ENCODE measurements around the gene SLC66A2.

SLC66A2 gene

DNA sequence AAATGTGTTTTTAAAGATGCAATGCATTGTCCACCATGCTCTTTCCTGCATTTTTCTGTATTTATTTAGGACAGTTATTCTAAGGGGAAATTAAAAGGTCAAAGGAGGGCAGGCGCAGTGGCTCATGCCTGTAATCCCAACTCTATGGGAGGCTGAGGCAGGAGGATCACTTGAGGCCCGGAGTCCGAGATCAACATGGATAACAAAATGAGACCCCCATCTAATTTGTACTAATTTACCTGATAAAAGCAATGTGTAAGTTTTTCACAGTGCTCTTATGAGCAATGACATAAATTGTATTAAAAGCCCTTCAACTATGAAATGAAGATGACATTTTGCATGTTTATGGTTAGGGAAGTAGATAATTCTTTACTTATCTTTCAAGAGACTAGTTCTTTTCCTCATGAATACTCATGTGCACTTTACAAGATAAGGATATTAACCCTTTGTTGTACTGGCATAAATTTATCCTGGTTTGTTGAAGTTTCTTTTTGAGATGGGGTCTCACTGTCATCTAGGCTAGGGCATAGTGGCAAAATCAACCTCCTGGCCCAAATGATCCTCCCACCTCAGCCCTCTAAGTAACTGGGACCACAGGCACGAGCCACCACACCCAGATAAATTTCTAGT is 22.7 kb upstream of the SLC66A2 start:
- no peak overlapping the region for H3K4me3 ChIP-seq (ENCODE audit: low read depth in 1 of 2, low read length in 1 of 2)
- no peaks in the 10 kb centered on the region for H3K27me3 ChIP-seq
- no peaks in the 10 kb centered on the region for H3K9me3 ChIP-seq
- H3K36me3 ChIP-seq, result peaks cover 66% of the 10 kb centered on the region
- TF ChIP-seq, protein P1, sequence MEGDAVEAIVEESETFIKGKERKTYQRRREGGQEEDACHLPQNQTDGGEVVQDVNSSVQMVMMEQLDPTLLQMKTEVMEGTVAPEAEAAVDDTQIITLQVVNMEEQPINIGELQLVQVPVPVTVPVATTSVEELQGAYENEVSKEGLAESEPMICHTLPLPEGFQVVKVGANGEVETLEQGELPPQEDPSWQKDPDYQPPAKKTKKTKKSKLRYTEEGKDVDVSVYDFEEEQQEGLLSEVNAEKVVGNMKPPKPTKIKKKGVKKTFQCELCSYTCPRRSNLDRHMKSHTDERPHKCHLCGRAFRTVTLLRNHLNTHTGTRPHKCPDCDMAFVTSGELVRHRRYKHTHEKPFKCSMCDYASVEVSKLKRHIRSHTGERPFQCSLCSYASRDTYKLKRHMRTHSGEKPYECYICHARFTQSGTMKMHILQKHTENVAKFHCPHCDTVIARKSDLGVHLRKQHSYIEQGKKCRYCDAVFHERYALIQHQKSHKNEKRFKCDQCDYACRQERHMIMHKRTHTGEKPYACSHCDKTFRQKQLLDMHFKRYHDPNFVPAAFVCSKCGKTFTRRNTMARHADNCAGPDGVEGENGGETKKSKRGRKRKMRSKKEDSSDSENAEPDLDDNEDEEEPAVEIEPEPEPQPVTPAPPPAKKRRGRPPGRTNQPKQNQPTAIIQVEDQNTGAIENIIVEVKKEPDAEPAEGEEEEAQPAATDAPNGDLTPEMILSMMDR (IDR thresholded peaks at IDR 0.05), result no peak
- H3K27ac ChIP-seq, result no peak overlapping the region
- no peaks in the 10 kb centered on the region for H3K4me1 ChIP-seq (ENCODE audit: control insufficient read depth in 1 of 2, insufficient read depth in 1 of 2, low read depth in 1 of 2, low read length in 1 of 2)

DNA sequence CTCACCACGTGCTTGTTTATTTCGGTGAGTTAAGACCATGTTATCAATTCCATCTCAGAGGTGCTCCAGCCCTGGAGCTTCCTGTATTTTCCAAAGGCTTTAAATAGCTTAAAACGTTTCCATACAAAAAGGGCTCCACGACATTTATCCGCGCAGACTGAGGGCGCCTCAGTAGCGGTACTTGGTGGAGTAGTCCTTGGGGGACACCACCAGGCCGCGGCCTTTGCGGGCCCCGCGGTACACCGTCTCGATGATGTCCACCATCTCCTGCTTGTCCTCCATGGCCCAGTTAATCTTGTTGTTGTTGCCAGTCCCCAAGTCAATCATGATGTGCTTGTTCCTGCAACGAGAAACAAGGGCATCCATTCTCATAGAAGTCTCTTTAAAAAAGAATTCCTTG is 22.1 kb upstream of the SLC66A2 start:
- Histone ChIP-seq H3K9me3 (no peaks in the 10 kb centered on the region), H3K27me3 (no peaks in the 10 kb centered on the region), H3K4me3 (ENCODE audit: low read depth in 1 of 2, low read length in 1 of 2) (no peak overlapping the region), H3K4me1 (ENCODE audit: control insufficient read depth in 1 of 2, insufficient read depth in 1 of 2, low read depth in 1 of 2, low read length in 1 of 2) (no peaks in the 10 kb centered on the region), H3K27ac (no peak overlapping the region), H3K36me3 (peaks cover 64% of the 10 kb centered on the region)
- TF ChIP-seq, protein P1 (IDR thresholded peaks at IDR 0.05), result no peak

DNA sequence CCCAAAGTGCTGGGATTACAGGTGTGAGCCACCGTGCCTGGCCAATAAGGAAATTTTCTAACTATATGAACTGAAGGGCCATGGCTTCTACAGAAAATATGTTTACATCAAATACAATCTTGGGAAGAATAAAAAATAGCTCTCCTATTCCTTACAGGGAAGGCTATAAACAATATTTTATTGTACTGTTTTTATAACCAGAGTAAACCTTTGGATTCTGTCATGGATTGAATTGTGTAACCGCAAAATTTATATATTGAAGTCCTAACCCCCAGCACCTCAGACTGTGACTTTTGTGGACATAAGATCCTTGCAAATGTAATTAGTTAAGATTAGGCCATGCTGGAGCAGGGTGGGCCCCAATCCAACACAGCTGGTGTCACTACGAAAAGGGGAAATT is 21.3 kb upstream of the SLC66A2 start:
- no peaks in the 10 kb centered on the region for H3K9me3 ChIP-seq
- TF ChIP-seq, protein P1 (IDR thresholded peaks at IDR 0.05), result no peak

DNA sequence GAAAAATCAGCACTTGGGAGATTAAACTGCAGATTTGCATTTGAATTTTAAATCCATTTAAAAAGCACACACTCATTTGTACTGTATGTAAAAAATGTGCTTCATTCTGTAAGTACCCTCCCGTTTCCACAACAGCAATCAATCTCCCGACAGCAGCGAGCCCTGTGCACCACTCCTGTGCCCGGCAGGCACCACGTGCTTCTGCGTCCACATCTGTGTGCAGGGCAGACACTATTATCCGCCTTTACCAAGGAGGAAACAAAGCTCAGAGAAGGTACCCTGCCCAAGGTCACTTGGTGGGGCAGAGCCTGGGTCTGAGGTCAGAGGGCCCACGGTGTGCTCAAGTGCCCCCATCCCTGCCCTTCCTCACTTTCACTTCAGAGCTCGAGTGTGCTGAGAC is 20.5 kb upstream of the SLC66A2 start:
- no peaks in the 10 kb centered on the region for H3K27me3 ChIP-seq
- H3K27ac ChIP-seq, result no peak overlapping the region
- peaks cover 64% of the 10 kb centered on the region for H3K36me3 ChIP-seq
- no peak overlapping the region for H3K4me3 ChIP-seq (ENCODE audit: low read depth in 1 of 2, low read length in 1 of 2)
- TF ChIP-seq, protein P1 (IDR thresholded peaks at IDR 0.05), result no peak
- no peaks in the 10 kb centered on the region for H3K4me1 ChIP-seq (ENCODE audit: control insufficient read depth in 1 of 2, insufficient read depth in 1 of 2, low read depth in 1 of 2, low read length in 1 of 2)
- no peaks in the 10 kb centered on the region for H3K9me3 ChIP-seq

More for the DNA sequence above, 21.3 kb upstream of the SLC66A2 start:
- Histone ChIP-seq H3K36me3 (peaks cover 64% of the 10 kb centered on the region), H3K27me3 (no peaks in the 10 kb centered on the region), H3K4me3 (ENCODE audit: low read depth in 1 of 2, low read length in 1 of 2) (no peak overlapping the region), H3K27ac (no peak overlapping the region), H3K4me1 (ENCODE audit: control insufficient read depth in 1 of 2, insufficient read depth in 1 of 2, low read depth in 1 of 2, low read length in 1 of 2) (no peaks in the 10 kb centered on the region)

DNA sequence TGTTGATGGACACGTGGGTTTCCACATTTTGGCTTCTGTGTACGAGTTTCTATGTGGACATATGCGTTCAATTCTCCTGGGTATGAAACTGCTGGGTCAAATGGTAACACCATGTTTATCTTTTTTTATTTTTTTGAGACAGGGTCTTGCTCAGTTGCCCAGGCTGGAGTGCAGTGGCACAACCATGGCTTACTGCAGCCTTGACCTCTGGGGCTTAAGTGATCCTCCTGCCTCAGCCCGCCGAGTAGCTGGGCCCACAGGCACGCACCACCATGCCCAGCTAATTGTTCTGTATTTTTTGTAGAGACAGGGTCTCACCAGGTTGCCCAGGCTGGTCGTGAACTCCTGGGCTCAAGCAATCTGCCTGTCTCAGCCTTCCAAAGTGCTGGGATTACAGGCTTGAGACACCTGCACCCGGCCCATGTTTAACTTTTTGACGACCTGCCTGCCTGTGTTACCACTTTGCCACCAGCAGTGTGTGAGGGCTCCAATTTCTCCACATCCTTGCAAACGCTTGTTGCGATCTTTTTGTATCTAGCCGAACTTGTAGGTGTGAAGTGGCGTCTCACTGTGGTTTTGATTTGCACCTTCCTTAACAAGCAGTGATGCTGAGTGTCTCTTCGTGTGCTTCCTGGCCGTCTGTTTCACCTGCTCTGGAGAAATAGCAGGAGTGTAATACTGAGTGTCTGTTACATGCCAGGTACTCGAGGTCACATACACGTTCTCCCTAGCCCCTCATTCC is 19.9 kb upstream of the SLC66A2 start:
- TF ChIP-seq, protein P1 (IDR thresholded peaks at IDR 0.05), result no peak
- H3K36me3 ChIP-seq, result peaks cover 62% of the 10 kb centered on the region

More for the DNA sequence above, 19.9 kb upstream of the SLC66A2 start:
- no peaks in the 10 kb centered on the region for H3K27me3 ChIP-seq
- no peaks in the 10 kb centered on the region for H3K4me1 ChIP-seq (ENCODE audit: control insufficient read depth in 1 of 2, insufficient read depth in 1 of 2, low read depth in 1 of 2, low read length in 1 of 2)
- H3K27ac ChIP-seq, result no peak overlapping the region
- H3K4me3 ChIP-seq (ENCODE audit: low read depth in 1 of 2, low read length in 1 of 2), result no peak overlapping the region
- no peaks in the 10 kb centered on the region for H3K9me3 ChIP-seq
